Measurements from ENCODE around the gene HPSE2.

DNA sequence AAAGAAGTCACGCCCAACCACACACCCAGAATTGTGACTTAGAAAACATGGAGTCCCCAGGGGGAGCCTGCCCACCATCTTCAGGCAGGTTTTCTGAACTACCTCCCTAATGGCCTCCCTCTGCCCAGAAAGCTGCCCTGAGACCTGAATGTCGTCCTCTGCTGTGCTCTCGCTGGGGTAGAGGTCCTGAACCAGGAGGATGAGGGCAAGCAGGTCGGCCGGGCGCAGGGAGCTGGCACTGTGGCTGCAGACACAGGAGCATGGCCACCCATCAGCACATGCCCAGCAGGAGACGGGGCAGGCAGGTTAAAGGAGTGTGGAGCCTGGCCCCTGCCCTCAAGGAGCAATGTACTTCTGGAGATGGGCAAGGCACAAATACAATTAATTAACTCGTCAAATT, 805.2 kb downstream of the HPSE2 start:
- TF ChIP-seq, protein P1, sequence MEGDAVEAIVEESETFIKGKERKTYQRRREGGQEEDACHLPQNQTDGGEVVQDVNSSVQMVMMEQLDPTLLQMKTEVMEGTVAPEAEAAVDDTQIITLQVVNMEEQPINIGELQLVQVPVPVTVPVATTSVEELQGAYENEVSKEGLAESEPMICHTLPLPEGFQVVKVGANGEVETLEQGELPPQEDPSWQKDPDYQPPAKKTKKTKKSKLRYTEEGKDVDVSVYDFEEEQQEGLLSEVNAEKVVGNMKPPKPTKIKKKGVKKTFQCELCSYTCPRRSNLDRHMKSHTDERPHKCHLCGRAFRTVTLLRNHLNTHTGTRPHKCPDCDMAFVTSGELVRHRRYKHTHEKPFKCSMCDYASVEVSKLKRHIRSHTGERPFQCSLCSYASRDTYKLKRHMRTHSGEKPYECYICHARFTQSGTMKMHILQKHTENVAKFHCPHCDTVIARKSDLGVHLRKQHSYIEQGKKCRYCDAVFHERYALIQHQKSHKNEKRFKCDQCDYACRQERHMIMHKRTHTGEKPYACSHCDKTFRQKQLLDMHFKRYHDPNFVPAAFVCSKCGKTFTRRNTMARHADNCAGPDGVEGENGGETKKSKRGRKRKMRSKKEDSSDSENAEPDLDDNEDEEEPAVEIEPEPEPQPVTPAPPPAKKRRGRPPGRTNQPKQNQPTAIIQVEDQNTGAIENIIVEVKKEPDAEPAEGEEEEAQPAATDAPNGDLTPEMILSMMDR (IDR thresholded peaks at IDR 0.05; ENCODE audit: control extremely low read depth in 1 of 3, insufficient read depth in 1 of 3, low read depth in 1 of 3, low read length in 3 of 3), result no peak
- TF ChIP-seq, protein P2, sequence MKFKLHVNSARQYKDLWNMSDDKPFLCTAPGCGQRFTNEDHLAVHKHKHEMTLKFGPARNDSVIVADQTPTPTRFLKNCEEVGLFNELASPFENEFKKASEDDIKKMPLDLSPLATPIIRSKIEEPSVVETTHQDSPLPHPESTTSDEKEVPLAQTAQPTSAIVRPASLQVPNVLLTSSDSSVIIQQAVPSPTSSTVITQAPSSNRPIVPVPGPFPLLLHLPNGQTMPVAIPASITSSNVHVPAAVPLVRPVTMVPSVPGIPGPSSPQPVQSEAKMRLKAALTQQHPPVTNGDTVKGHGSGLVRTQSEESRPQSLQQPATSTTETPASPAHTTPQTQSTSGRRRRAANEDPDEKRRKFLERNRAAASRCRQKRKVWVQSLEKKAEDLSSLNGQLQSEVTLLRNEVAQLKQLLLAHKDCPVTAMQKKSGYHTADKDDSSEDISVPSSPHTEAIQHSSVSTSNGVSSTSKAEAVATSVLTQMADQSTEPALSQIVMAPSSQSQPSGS (IDR thresholded peaks at IDR 0.05; ENCODE audit: low read length), result no peak
- TF ChIP-seq POLR2A (IDR thresholded peaks at IDR 0.05; ENCODE audit: control extremely low read depth in 1 of 2, low read depth in 2 of 2, low read length in 2 of 2) (no peak), GTF2F1 (IDR thresholded peaks at IDR 0.05; ENCODE audit: borderline replicate concordance, low read depth, low read length) (no peak), SIN3A (conservative IDR thresholded peaks at IDR 0.05 in 1 of 2, IDR thresholded peaks at IDR 0.05 in 1 of 2; ENCODE audit: low read depth in 1 of 2, low read length in 2 of 2) (no peak)
- TF ChIP-seq, protein P3, sequence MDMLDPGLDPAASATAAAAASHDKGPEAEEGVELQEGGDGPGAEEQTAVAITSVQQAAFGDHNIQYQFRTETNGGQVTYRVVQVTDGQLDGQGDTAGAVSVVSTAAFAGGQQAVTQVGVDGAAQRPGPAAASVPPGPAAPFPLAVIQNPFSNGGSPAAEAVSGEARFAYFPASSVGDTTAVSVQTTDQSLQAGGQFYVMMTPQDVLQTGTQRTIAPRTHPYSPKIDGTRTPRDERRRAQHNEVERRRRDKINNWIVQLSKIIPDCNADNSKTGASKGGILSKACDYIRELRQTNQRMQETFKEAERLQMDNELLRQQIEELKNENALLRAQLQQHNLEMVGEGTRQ (IDR thresholded peaks at IDR 0.05; ENCODE audit: low read length), result no peak

Data from H1 (cell line).